Mesodermal cell (in vitro differentiated cells): ENCODE results near the gene MSI2.

ENCODE experiments used
- H3K27ac ChIP-seq: 2 replicates; pipeline ENCODE4 v1.7.0; 2013; ENCODE audit warnings: mild to moderate bottlenecking, low read depth, low read length, moderate library complexity; ENCODE audit not compliant: severe bottlenecking
- H3K36me3 ChIP-seq: 2 replicates; pipeline ENCODE4 v1.7.1; 2013; ENCODE audit warnings: mild to moderate bottlenecking, low read length, moderate library complexity; ENCODE audit not compliant: control insufficient read depth, insufficient read depth
- H3K4me1 ChIP-seq: one replicate; pipeline ENCODE4 v1.7.1; 2013; ENCODE audit warnings: mild to moderate bottlenecking, low read length; ENCODE audit not compliant: insufficient read depth, control insufficient read depth, poor library complexity, severe bottlenecking
- H3K4me3 ChIP-seq: 2 replicates; pipeline ENCODE4 v1.7.0; 2013; ENCODE audit warnings: low read length, control low read depth, mild to moderate bottlenecking; ENCODE audit not compliant: insufficient read depth, poor library complexity, severe bottlenecking; ENCODE audit errors: extremely low read depth
- H3K9me3 ChIP-seq: 2 replicates; pipeline ENCODE4 v1.7.1; 2013; ENCODE audit warnings: mild to moderate bottlenecking, low read length, moderate library complexity; ENCODE audit not compliant: control insufficient read depth
- WGBS, 2 experiments: methylation state at CpG; one replicate each; pipeline ENCODE4 v1.1.5; 2013; ENCODE audit warnings: missing lambda C conversion rate in 2 of 2; ENCODE audit not compliant: insufficient coverage in 2 of 2; 5-methylcytosine and 5-hydroxymethylcytosine counted together

Gene MSI2

DNA sequence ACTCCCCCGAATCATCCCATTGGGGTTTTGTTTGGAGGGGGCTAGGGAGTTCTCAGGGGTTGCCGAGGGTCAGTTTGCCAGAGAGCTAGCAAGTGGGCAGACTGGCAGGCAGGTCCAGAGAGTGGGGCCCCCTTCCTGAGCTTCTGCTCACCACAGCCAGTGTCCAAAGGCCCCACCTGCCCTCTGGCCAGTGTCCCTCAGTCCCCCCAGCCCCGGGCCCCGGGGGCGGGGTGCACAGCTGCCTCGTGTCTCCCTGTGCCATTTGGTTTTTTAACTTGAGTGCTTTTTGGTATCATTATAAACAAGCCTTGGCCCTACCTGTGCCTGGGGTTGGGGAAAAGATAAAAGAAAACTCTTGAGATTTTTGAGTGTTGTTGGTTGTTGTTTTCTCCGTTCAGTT, 397.0 kb downstream of the MSI2 start:
- Histone ChIP-seq H3K4me3 (no peak overlapping the region), H3K9me3 (no peaks in the 10 kb centered on the region), H3K36me3 (peaks cover 58% of the 10 kb centered on the region), H3K4me1 (peaks cover 26% of the 10 kb centered on the region), H3K27ac (no peak overlapping the region)
- 95% methylated on average over 5 of the region's 7 CpGs; no CpG with 5 or more reads in 1 of the 2 experiments for WGBS, 2 experiments

- no peak overlapping the region for H3K4me3 ChIP-seq
- peaks cover 65% of the 10 kb centered on the region for H3K36me3 ChIP-seq
- WGBS, 2 experiments = 92% methylated on average over 10 to 11 of the region's 11 CpGs
- H3K27ac ChIP-seq = no peak overlapping the region
- no peaks in the 10 kb centered on the region for H3K9me3 ChIP-seq
- peaks cover 21% of the 10 kb centered on the region for H3K4me1 ChIP-seq
Measured at GRCh38 chr17:57654040-57654775, 397.9 kb downstream of the MSI2 start.

- Histone ChIP-seq H3K27ac (no peak overlapping the region), H3K9me3 (no peaks in the 10 kb centered on the region), H3K36me3 (peaks cover 78% of the 10 kb centered on the region), H3K4me3 (no peak overlapping the region), H3K4me1 (peaks cover 19% of the 10 kb centered on the region)
- 100% methylated on average over 1 to 2 of the region's 6 CpGs for WGBS, 2 experiments
Measured at GRCh38 chr17:57655553-57655952, 399.2 kb downstream of the MSI2 start.

- H3K36me3 ChIP-seq = peaks cover 70% of the 10 kb centered on the region
- H3K9me3 ChIP-seq = no peaks in the 10 kb centered on the region
- WGBS, 2 experiments = 93 to 100% methylated on average over 1 to 2 of the region's 2 CpGs
- H3K27ac ChIP-seq = no peak overlapping the region
- peaks cover 22% of the 10 kb centered on the region for H3K4me1 ChIP-seq
- no peak overlapping the region for H3K4me3 ChIP-seq
Measured at GRCh38 chr17:57657211-57657610, 400.9 kb downstream of the MSI2 start.

DNA sequence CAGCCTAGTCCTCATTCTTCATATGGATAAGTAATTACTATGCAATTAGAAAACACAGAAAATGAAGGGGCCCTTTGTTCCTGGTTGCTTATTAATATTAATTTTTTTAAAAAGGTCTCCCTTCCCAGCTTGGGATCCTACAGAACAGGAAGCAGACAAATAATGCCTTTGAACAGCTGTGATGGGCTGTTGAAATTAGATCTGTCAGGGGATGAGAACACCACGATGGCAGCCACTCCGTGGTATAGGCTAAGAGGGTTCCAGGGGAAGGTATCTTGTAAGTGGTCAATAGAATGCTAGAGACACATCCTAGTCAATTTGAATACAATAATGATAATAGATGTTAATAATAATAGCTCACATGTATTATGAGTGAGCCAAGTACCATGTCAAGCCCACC, 405.7 kb downstream of the MSI2 start:
- H3K9me3 ChIP-seq = no peaks in the 10 kb centered on the region
- WGBS, 2 experiments = 89 to 90% methylated on average over 2 of the region's 2 CpGs
- peaks cover 51% of the 10 kb centered on the region for H3K4me1 ChIP-seq
- H3K27ac ChIP-seq = peak overlapping the region; percentile 93
- no peak overlapping the region for H3K4me3 ChIP-seq
- peaks cover 47% of the 10 kb centered on the region for H3K36me3 ChIP-seq

DNA sequence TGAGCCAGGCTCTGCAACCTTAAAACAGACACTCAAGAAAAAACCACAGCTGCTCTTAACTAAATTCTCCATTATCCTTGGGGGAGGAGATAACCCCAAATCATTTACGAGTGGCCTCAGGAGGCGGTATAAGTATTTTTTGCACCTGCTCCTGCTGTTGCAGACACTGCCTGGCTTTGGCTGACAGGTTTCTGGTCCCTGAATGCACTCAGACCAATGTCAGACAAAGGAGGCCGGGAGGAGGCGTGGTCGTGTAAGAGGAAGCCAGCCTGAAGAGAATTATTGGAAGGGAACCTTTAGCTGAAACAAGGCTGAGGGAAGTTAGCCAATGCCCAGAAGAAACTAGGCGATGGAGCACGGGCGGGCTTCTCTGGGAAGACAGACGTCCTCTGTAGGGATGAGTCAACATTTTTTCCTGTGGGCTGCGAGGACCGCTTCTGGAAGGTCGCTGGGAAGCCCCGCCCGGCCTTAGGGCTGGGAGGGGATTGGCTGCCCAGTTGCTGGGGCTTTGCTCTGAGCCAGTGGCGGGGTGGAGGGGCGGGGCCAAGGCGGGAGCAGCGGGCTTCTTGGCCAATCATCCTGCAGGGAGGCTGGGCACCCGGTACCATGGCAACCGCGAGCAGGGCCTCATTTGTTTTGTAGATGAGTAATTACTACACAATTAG, 406.5 kb downstream of the MSI2 start:
- H3K36me3 ChIP-seq = peaks cover 43% of the 10 kb centered on the region
- H3K27ac ChIP-seq = peak overlapping the region; percentile 93
- peaks cover 51% of the 10 kb centered on the region for H3K4me1 ChIP-seq
- no peak overlapping the region for H3K4me3 ChIP-seq
- 1 to 8% methylated on average over 13 to 15 of the region's 21 CpGs for WGBS, 2 experiments
- H3K9me3 ChIP-seq = no peaks in the 10 kb centered on the region

DNA sequence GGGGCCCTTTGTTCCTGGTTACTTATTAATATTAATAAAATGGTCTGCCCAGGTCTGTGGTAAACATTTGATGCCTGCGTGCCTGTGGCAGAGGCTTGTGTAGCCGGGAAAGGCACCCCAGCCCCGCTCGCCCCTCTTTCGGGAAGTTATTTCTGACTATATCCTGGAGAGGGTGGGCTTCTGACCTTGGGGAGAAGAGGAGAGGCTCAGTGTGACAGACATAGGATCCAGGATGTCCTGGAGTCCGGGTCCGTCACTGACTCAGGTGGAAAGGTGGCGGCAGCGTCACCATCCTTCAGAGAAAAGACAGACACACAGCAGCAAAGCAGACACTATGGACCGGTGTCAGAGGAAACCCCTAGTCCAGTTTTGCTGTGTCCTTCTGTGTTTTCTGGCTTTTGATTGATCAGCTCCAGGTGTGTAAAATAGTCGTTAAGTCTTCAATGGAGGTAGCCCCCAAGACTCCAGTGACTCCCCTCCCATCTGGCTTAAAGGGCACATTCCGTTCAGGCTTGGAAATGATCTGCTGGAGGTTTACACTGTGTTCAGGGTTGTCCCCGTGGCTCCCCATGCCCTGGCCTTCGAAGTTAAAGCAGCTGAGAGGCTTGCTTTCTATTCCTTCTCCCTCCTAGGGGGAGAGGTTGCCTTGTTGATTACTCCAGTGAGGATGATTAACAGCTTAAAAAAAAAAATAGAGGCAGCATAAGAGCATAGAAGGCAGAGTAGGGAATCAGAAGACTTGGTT, 407.2 kb downstream of the MSI2 start:
- peaks cover 51% of the 10 kb centered on the region for H3K4me1 ChIP-seq
- H3K4me3 ChIP-seq = no peak overlapping the region
- WGBS, 2 experiments = 88 to 93% methylated on average over 10 of the region's 14 CpGs
- peak overlapping the region; percentile 93 for H3K27ac ChIP-seq
- peaks cover 41% of the 10 kb centered on the region for H3K36me3 ChIP-seq
- no peaks in the 10 kb centered on the region for H3K9me3 ChIP-seq

GRCh38 chr17:57665128-57665527, 408.8 kb downstream of the MSI2 start:
- H3K4me1 ChIP-seq = peaks cover 50% of the 10 kb centered on the region
- H3K36me3 ChIP-seq = peaks cover 38% of the 10 kb centered on the region
- no peaks in the 10 kb centered on the region for H3K9me3 ChIP-seq
- H3K4me3 ChIP-seq = no peak overlapping the region
- 16 to 48% methylated on average over 3 to 4 of the region's 5 CpGs for WGBS, 2 experiments
- H3K27ac ChIP-seq = no peak overlapping the region

- 86 to 91% methylated on average over 1 to 3 of the region's 4 CpGs for WGBS, 2 experiments
- Histone ChIP-seq H3K9me3 (no peaks in the 10 kb centered on the region), H3K4me1 (peaks cover 45% of the 10 kb centered on the region), H3K36me3 (peaks cover 33% of the 10 kb centered on the region), H3K4me3 (no peak overlapping the region), H3K27ac (no peak overlapping the region)
Measured at GRCh38 chr17:57665696-57666095, 409.4 kb downstream of the MSI2 start.

DNA sequence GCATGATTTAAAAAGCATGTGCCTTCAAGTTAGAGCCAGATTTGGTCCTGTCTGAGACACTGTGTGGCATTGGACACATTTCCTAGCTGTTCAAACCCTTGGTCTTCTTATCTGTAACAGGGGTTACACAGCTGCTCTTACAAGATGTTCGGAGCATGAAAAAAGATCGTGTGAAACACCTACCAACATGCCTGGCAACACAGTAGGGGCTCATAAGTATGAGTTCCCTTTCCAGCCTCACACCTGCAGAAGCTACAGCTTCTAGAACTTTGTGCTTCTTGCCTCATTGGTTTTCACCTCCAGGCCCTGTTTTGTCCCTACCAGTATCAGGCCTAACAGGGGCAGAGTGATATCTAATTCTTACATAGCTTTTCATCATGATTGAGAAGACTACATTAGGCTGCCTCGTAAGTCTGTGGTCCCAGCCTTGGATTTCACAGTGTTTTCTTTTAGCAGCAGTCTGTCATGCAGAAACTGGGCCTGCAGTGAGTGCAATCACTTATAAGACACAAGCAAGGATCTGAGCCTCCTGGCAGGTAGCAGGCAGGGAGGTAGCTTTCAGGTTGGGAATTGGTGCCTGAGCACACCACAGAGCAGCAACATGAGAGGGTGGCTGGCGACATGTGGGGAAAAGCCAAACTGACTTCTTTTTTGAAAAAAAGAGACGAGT, 410.0 kb downstream of the MSI2 start:
- 85 to 86% methylated on average over 5 of the region's 5 CpGs for WGBS, 2 experiments
- Histone ChIP-seq H3K9me3 (no peaks in the 10 kb centered on the region), H3K36me3 (peaks cover 31% of the 10 kb centered on the region), H3K27ac (peak overlapping the region; percentile 23), H3K4me1 (peaks cover 41% of the 10 kb centered on the region), H3K4me3 (no peak overlapping the region)
